ENCODE data around the gene HEPH. TPM values are rescaled to one million over a fixed set of nuclear protein-coding genes. Genes with fewer than 3 reads are reported as not detected.

Gene HEPH
- total and polyA plus RNA-seq, 10 of the 15 experiments (the other 5 are each of a cell fraction or from before 2014, with no cell fraction given), result 0.20 to 1.1 (median 0.49) TPM

DNA sequence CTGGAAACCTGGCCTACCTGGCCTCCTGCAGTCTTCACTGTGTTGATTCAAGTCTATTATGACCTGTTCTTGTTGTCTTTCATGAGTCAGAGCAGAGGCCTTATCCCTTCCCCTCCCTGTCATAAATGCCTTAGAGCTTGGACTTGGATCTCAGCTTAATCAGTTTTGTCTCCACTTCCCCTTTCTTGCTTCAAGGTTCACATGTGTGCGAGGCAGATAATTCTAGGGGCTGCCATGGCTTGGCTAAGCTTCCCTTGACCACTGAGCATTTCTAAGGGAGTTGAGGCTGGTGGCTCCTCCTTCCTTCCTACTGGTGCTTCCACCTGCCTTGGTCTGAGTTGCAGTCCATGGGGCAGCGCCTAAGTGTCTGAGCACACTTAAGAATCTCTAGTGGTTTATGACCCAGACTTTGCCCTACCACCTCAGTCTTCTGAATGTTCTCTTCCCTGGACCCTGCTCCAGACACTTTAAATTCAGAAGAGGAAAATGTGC is 1.7 kb upstream of the HEPH start:
- CTCF ChIA-PET, result no interaction called here
- DNase-seq (ENCODE audit: low read depth, low spot score), result peak; percentile 7
- SMC1A ChIA-PET (ENCODE audit: uncharacterized antibody, unreplicated experiment), result interaction anchor here (0.9 to 1.9 kb wide), 2 partner anchors 121 to 142 kb away, joined by 4 read pairs; no protein-coding TSS in a partner anchor
- no peak for FAIRE-seq
- intact Hi-C loops (cut with micrococcal nuclease; ENCODE audit: unreplicated experiment), result loop anchor here (2.0 kb wide), 1 partner anchor 116 kb away; no protein-coding TSS in a partner anchor
- H4K20me1 ChIP-seq (ENCODE audit: control insufficient read depth, insufficient read depth), result no peaks in the 10 kb centered on the region
- H3K27ac ChIP-seq (ENCODE audit: control insufficient read depth, insufficient read depth), result no peak overlapping the region
- peak; percentile 58 for ATAC-seq
- H3K4me1 ChIP-seq (ENCODE audit: control insufficient read depth, insufficient read depth, low read length), result no peaks in the 10 kb centered on the region; the same call in 1 of the 2 replicates
- H3K9me3 ChIP-seq (replicated peaks; ENCODE audit: control insufficient read depth, insufficient read depth, low read length), result no peaks in the 10 kb centered on the region
- no peaks in the 10 kb centered on the region for H3K27me3 ChIP-seq (replicated peaks in 1 of 2; ENCODE audit: control insufficient read depth in 2 of 2, insufficient read depth in 2 of 2, low read length in 1 of 2)
- WGBS (ENCODE audit: insufficient coverage, insufficient replicate concordance, low lambda C conversion rate, missing lambda C conversion rate), result 21% methylated on average over 2 of the region's 2 CpGs
- RAD21 ChIA-PET (ENCODE audit: unreplicated experiment), result interaction anchor here (0.8 kb wide), 1 partner anchor 164 kb away, joined by 3 read pairs; no protein-coding TSS in a partner anchor
- POLR2A ChIA-PET, result no interaction called here
- peak; percentile 23 to 35; a peak in 1 of 4 replicates for TF ChIP-seq IKZF2 (IDR thresholded peaks at IDR 0.05)
- TF ChIP-seq, protein P1, sequence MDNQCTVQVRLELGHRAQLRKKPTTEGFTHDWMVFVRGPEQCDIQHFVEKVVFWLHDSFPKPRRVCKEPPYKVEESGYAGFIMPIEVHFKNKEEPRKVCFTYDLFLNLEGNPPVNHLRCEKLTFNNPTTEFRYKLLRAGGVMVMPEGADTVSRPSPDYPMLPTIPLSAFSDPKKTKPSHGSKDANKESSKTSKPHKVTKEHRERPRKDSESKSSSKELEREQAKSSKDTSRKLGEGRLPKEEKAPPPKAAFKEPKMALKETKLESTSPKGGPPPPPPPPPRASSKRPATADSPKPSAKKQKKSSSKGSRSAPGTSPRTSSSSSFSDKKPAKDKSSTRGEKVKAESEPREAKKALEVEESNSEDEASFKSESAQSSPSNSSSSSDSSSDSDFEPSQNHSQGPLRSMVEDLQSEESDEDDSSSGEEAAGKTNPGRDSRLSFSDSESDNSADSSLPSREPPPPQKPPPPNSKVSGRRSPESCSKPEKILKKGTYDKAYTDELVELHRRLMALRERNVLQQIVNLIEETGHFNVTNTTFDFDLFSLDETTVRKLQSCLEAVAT (IDR thresholded peaks at IDR 0.05), result no peak
- TF ChIP-seq, protein P2, sequence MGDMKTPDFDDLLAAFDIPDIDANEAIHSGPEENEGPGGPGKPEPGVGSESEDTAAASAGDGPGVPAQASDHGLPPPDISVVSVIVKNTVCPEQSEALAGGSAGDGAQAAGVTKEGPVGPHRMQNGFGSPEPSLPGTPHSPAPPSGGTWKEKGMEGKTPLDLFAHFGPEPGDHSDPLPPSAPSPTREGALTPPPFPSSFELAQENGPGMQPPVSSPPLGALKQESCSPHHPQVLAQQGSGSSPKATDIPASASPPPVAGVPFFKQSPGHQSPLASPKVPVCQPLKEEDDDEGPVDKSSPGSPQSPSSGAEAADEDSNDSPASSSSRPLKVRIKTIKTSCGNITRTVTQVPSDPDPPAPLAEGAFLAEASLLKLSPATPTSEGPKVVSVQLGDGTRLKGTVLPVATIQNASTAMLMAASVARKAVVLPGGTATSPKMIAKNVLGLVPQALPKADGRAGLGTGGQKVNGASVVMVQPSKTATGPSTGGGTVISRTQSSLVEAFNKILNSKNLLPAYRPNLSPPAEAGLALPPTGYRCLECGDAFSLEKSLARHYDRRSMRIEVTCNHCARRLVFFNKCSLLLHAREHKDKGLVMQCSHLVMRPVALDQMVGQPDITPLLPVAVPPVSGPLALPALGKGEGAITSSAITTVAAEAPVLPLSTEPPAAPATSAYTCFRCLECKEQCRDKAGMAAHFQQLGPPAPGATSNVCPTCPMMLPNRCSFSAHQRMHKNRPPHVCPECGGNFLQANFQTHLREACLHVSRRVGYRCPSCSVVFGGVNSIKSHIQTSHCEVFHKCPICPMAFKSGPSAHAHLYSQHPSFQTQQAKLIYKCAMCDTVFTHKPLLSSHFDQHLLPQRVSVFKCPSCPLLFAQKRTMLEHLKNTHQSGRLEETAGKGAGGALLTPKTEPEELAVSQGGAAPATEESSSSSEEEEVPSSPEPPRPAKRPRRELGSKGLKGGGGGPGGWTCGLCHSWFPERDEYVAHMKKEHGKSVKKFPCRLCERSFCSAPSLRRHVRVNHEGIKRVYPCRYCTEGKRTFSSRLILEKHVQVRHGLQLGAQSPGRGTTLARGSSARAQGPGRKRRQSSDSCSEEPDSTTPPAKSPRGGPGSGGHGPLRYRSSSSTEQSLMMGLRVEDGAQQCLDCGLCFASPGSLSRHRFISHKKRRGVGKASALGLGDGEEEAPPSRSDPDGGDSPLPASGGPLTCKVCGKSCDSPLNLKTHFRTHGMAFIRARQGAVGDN (IDR thresholded peaks at IDR 0.05), result peak; percentile 52; the same call in 1 of the 2 replicates
- TF ChIP-seq IKZF1 (conservative IDR thresholded peaks at IDR 0.05), result peak; percentile 17; the same call in 1 of the 2 replicates
- TF ChIP-seq SPI1 (IDR thresholded peaks at IDR 0.05; ENCODE audit: borderline replicate concordance, insufficient read depth, low read depth, low read length), result peak; percentile 94
- TF ChIP-seq DPF2 (IDR thresholded peaks at IDR 0.05), result 0 out of 2 replicates have a peak, but pooled peaks have one; percentile 22
- no peak for TF ChIP-seq TAF1 (IDR thresholded peaks at IDR 0.05; ENCODE audit: borderline replicate concordance, low read depth, low read length)
- BruUV-seq (replicated peaks), result no TSS peak
- H3K4me3 ChIP-seq, result no peak overlapping the region
- H2AFZ ChIP-seq (ENCODE audit: control insufficient read depth, low read depth, low read length), result no peak overlapping the region
- no peaks in the 10 kb centered on the region for H3K79me2 ChIP-seq (ENCODE audit: control insufficient read depth, insufficient read depth, low read length)
- no peak overlapping the region for H3K9ac ChIP-seq (ENCODE audit: control insufficient read depth, insufficient read depth, low read length)
- H3K36me3 ChIP-seq (ENCODE audit: control insufficient read depth in 2 of 2, insufficient read depth in 2 of 2, low read length in 1 of 2), result no peaks in the 10 kb centered on the region
- H3K4me2 ChIP-seq (ENCODE audit: control insufficient read depth, insufficient read depth), result no peak overlapping the region
- in situ Hi-C loops (cut with MboI), result no loop called here
